ENCODE measurements around the gene CIROP.

DNA sequence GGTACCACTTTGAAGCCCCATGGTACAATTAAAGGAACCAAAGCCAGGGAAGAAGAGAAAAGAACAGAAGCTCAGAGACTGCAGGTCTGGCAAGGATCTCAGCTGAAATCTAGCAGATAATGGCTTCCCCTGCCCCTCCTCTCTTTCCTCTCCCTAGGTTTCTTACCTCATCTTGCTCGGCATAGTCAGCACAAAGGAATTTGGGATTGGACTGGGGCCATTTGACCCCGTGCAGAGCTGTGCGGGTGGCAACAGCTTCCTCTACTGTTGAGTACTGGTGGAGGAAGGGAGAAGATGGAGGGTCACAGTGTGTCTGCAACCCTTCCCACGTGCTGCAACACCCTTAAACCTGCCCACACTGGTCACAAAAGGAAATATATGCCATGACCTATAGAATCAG is 42.8 kb downstream of the CIROP start:
- TF ChIP-seq, protein P1, sequence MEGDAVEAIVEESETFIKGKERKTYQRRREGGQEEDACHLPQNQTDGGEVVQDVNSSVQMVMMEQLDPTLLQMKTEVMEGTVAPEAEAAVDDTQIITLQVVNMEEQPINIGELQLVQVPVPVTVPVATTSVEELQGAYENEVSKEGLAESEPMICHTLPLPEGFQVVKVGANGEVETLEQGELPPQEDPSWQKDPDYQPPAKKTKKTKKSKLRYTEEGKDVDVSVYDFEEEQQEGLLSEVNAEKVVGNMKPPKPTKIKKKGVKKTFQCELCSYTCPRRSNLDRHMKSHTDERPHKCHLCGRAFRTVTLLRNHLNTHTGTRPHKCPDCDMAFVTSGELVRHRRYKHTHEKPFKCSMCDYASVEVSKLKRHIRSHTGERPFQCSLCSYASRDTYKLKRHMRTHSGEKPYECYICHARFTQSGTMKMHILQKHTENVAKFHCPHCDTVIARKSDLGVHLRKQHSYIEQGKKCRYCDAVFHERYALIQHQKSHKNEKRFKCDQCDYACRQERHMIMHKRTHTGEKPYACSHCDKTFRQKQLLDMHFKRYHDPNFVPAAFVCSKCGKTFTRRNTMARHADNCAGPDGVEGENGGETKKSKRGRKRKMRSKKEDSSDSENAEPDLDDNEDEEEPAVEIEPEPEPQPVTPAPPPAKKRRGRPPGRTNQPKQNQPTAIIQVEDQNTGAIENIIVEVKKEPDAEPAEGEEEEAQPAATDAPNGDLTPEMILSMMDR (IDR thresholded peaks at IDR 0.05), result no peak
- no peak for TF ChIP-seq EZH2 (IDR thresholded peaks at IDR 0.05; ENCODE audit: borderline replicate concordance, insufficient read depth, low read depth, low read length, poor library complexity, severe bottlenecking)
